K562 treated with DMSO at 1 percent for 48 hours (cell line): ENCODE data around the gene N4BP2. TPM values are rescaled to one million over a fixed set of nuclear protein-coding genes. Genes with fewer than 3 reads are reported as not detected.

Experiments used
- total RNA-seq: library from RNA; unstranded; fragments of 300-600 nt; gene quantifications from 2 replicates; pipeline ENCODE4 v1.2.3, GENCODE V29; 2022; ENCODE audit warnings: low replicate concordance; ENCODE audit errors: extremely low read depth

The N4BP2 gene
- not detected in 2 replicates for total RNA-seq

GRCh38 chr4:40056716-40057585, at the start of gene N4BP2:
TSS of gene N4BP2 (plus strand) at chr4:40056850. CDS start at chr4:40097341, 40,491 bp downstream.

GRCh38 chr4:40196724-40197281, 140.2 kb downstream of the N4BP2 start, which contains the start of gene RHOH:
TSS of gene RHOH (plus strand) at chr4:40197031. CDS start at chr4:40243387, 46,356 bp downstream.

Other genes with a start within 250 kb of the N4BP2 start
- gene PDS5A, start 78.9 kb upstream of the N4BP2 start, total RNA-seq: not detected in 2 replicates
- not detected in 2 replicates for gene RHOH, start 140.2 kb downstream of the N4BP2 start, total RNA-seq